Activated naive CD4-positive, alpha-beta T cell treated with anti-CD3 and anti-CD28 coated beads, Interleukin-2, amount 50 U/mL, for 72 hours (primary cell): Measurements from ENCODE around the gene VEGFB. TPM values are rescaled to one million over a fixed set of nuclear protein-coding genes. Genes with fewer than 3 reads are reported as not detected.

Experiments used
- ATAC-seq, 2 donors: fragments of 150-1000 bp; cut with Tn5 transposase; 2 replicates each; pipeline ENCODE4 v1.10.0; 2021; ENCODE audit warnings: mild to moderate bottlenecking in 2 of 2, moderate library complexity in 2 of 2
- DNase-seq, 2 donors: peaks; one replicate each; pipeline ENCODE4 v3.0.0; 2021 to 2022; ENCODE audit warnings: low spot score in 2 of 2
- H3K27ac Mint-ChIP-seq, 2 donors: one replicate each; pipeline ENCODE4 v1.8.0; 2022; ENCODE audit warnings: mild to moderate bottlenecking in 2 of 2, mixed read lengths in 2 of 2
- H3K36me3 Mint-ChIP-seq, 2 donors: one replicate each; pipeline ENCODE4 v1.8.0; 2022; ENCODE audit warnings: mixed read lengths in 2 of 2
- H3K9me3 Mint-ChIP-seq, 2 donors: one replicate each; pipeline ENCODE4 v1.8.0; 2022; ENCODE audit warnings: mixed read lengths in 2 of 2
- total RNA-seq, 2 donors: library from RNA; stranded (reverse); gene quantifications; one replicate each; pipeline ENCODE4 v1.2.3, GENCODE V29; 2022

VEGFB gene
- total RNA-seq, 2 donors from 2014 or later: 57.6 to 119 TPM

- Mint-ChIP-seq H3K27ac (no peak overlapping the region), H3K9me3 (no peaks in the 10 kb centered on the region), H3K36me3 (peaks cover 6% of the 10 kb centered on the region in 2 donors)
- DNase-seq: no peak
- ATAC-seq: no peak
Measured at GRCh38 chr11:64249038-64249437, 14.7 kb downstream of the VEGFB start.

DNA sequence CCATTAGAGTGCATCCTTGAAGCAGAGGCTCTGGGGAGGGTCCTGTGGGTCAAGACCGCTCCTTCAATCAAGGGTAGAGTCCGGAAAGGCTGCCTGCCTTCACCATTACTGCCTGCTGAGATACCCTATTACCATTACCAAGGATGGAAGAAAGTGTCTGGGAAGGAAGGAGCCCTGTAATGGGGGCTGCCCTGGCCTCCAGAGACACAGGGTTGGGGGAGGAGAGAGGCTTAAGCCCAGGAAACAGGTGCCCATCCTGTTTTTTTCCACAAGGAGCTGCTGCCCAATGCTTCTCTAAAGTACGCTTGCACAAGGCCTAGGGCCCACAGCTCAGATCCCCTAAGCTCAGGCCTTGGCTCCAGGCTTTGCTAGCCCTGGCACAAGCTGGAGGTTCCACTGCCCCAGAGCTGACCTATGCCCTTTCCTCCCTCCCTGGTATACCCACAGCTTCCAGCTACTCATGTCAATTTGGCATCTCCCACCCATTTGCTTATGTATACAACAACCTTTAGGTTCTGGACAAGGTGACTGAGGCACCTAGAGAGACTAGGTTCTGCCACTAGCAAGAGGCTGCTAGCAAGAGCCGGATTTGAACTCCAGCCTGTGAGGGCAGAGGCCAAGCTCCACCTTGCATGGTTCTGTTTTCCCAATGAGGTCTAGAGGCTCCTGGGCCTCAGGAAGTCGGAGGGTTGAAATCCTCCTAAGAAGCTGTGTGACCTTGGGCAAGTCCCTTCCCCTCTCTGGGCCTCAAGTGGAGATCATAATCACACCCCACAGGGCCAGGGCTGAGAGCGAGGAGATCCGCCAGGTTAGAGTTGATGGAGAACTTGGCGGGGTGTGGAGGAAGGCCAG is 15.4 kb downstream of the VEGFB start:
- ATAC-seq: no peak
- peaks cover 6% of the 10 kb centered on the region in 2 donors for H3K36me3 Mint-ChIP-seq

GRCh38 chr11:64250415-64251015 is 16.1 kb downstream of the VEGFB start:
- no peaks in the 10 kb centered on the region for H3K9me3 Mint-ChIP-seq
- no peak for DNase-seq
- peaks cover 6% of the 10 kb centered on the region in 2 donors for H3K36me3 Mint-ChIP-seq
- no peak overlapping the region for H3K27ac Mint-ChIP-seq
- no peak for ATAC-seq

More for the DNA sequence above, 15.4 kb downstream of the VEGFB start:
- no peak overlapping the region for H3K27ac Mint-ChIP-seq
- H3K9me3 Mint-ChIP-seq: no peaks in the 10 kb centered on the region
- no peak for DNase-seq

- peak; percentile 73 to 74 for ATAC-seq
- no peaks in the 10 kb centered on the region for H3K9me3 Mint-ChIP-seq
- peak within 1 kb of the TSS; percentile 55 to 57 for H3K27ac Mint-ChIP-seq
- no peaks in the 10 kb centered on the region for H3K36me3 Mint-ChIP-seq
- DNase-seq: peak in 1 of 2 donors; percentile 79
Measured at GRCh38 chr11:64251016-64251752, 16.8 kb downstream of the VEGFB start, which contains the start of gene PLCB3. TSS of gene PLCB3 (plus strand) at chr11:64251530. CDS start at chr11:64251650, 120 bp downstream.

GRCh38 chr11:64251753-64252002 is 17.3 kb downstream of the VEGFB start:
- no peaks in the 10 kb centered on the region for H3K36me3 Mint-ChIP-seq
- H3K9me3 Mint-ChIP-seq: no peaks in the 10 kb centered on the region
- DNase-seq: no peak
- ATAC-seq: no peak
- H3K27ac Mint-ChIP-seq: peak overlapping the region in 1 of 2 donors; percentile 55

DNA sequence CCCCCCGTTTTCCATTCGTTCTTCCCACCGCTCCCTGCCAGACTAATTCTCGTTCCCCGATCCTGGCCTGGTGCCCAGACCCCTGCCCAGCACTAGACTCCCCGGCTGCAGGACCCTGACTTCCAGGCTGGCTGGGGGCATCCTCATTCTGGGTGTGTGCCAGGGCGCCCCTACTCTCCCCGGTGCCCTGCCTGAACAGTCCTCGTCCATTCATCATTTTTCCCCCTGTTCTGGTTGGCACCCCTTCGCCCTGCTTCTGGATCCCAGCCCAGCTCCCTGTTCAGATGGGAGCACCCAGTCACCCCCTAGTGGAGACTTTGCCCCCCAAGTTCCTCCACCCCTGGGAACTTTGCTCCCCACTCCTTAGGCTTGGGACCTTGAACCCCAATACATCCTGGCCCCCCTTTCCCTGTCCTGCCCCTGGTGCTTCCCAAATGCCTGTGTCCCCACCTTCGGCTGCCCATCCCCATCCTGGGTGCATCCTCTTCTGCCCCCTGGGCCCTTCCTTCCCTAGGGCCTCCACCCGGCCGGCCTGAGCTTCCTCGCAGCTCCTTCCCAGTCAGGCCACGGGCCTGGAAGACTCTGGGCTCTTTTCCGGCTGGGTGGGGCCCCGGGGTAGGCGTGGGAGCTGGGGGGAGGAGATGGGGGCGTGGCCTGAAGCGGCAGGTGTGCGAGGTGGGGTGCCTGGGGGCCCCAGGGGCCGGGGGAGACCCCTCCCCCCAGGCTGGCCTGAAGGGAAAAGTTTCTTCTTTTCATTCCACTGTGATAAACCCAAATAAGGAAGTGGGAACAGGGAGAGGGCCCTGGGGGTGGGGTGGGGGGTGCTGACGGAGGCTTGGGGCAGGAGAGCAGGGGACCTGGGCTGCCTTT is 17.9 kb downstream of the VEGFB start:
- Mint-ChIP-seq H3K27ac (peak overlapping the region; percentile 55 to 57), H3K36me3 (no peaks in the 10 kb centered on the region), H3K9me3 (no peaks in the 10 kb centered on the region)
- peak in 1 of 2 donors; percentile 4 for ATAC-seq
- DNase-seq: no peak

DNA sequence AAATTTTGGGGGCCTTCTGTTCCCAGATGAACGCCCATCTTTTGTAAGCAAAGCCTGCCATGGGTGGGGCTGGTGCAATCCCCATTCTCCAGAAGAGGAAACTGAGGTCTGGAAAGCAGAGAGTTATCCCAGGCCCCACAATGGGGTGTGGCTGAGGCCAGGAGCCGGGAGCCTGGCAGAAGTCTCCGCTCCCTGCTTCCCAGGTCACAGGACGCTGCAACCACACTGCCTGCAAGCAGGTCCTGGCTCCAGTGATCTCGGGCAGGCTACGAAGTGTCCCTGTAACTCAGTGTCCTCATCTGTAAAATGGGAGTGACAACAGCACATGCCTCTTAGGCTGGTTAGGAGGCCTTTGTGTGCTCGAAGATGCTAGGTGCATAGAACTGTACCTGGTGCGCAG is 18.7 kb downstream of the VEGFB start:
- Mint-ChIP-seq H3K27ac (no peak overlapping the region), H3K36me3 (no peaks in the 10 kb centered on the region), H3K9me3 (no peaks in the 10 kb centered on the region)
- ATAC-seq (no peak), DNase-seq (no peak)

DNA sequence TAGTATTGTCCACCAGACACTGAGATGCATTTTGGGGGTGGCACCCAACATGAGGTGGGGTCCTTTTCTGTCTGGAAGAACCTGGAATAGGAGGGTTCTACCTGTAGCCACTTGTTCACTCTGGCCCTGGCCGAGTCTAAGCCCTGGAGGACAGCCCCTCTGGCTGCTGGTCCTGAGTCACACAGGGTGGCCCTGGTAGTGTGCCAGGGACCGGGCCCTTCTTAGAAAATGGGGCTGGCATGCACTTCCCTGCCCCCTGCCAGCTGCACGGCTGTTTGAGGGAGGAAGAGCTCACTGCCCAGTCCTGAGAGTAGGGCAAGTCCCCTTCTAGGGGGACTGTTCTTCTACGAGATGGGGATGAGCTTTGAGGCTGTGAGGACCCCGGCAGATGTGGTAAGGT is 19.1 kb downstream of the VEGFB start:
- no peaks in the 10 kb centered on the region for H3K36me3 Mint-ChIP-seq
- ATAC-seq (no peak), DNase-seq (no peak)
- H3K27ac Mint-ChIP-seq: peak overlapping the region in 1 of 2 donors; percentile 46
- no peaks in the 10 kb centered on the region for H3K9me3 Mint-ChIP-seq

GRCh38 chr11:64254326-64254725 is 19.9 kb downstream of the VEGFB start:
- DNase-seq: no peak
- Mint-ChIP-seq H3K9me3 (no peaks in the 10 kb centered on the region), H3K27ac (no peak overlapping the region), H3K36me3 (no peaks in the 10 kb centered on the region)
- ATAC-seq: no peak

DNA sequence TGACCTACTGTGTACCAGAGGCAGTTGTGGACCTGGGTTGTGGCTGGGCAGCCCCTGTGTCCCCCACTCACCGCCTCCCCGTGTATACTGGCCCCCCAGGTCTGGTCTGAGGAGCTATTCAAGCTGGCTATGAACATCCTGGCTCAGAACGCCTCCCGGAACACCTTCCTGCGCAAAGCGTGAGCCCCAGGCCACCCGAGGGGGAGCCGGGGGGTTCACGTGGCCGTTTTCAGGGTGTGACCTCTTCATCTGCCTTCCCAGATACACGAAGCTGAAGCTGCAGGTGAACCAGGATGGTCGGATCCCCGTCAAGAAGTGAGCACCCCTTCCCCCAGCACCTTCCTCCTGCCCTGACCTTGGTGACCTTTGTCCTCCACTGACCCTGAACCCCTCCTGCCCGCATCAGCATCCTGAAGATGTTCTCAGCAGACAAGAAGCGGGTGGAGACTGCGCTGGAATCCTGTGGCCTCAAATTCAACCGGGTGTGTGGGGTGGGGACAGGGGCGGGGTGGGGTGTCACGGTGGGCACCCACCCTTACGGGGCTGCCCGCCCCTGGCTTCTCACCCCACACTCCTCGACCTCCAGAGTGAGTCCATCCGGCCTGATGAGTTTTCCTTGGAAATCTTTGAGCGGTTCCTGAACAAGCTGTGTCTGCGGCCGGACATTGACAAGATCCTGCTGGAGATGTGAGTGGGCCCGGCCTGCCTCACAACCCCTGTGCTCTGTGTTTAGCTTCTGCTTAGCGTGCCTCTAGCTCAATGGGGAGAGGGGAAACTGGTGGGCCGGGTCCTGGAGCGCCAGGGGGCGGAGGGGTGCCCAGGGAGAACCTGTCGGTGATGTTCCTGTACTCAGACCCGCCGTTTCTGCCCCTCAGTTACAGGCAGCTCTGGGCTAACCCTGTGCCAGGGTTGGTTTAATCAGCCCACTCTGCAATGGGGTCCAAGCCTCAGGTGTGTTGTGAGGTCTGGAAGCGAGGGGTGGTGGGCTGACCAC is 21.0 kb downstream of the VEGFB start:
- ATAC-seq (no peak), DNase-seq (no peak)
- H3K27ac Mint-ChIP-seq: no peak overlapping the region
- H3K36me3 Mint-ChIP-seq: no peaks in the 10 kb centered on the region
- H3K9me3 Mint-ChIP-seq: no peaks in the 10 kb centered on the region

DNA sequence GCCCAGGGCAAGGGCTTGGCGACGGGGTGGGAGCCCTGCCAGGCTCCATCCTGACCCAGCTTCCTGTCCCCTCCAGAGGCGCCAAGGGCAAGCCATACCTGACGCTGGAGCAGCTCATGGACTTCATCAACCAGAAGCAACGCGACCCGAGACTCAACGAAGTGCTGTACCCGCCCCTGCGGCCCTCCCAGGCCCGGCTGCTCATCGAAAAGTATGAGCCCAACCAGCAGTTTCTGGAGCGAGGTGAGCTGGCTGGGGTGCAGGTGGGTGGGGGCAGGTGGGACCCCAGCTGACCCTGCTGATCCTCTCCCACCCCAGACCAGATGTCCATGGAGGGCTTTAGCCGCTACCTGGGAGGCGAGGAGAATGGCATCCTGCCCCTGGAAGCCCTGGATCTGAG is 21.9 kb downstream of the VEGFB start:
- Mint-ChIP-seq H3K9me3 (no peaks in the 10 kb centered on the region), H3K27ac (no peak overlapping the region), H3K36me3 (no peaks in the 10 kb centered on the region)
- DNase-seq (no peak), ATAC-seq (no peak)

- ATAC-seq (no peak), DNase-seq (no peak)
- H3K9me3 Mint-ChIP-seq: no peaks in the 10 kb centered on the region
- H3K36me3 Mint-ChIP-seq: no peaks in the 10 kb centered on the region
- no peak overlapping the region for H3K27ac Mint-ChIP-seq
Measured at GRCh38 chr11:64258356-64258755, 24.0 kb downstream of the VEGFB start.

DNA sequence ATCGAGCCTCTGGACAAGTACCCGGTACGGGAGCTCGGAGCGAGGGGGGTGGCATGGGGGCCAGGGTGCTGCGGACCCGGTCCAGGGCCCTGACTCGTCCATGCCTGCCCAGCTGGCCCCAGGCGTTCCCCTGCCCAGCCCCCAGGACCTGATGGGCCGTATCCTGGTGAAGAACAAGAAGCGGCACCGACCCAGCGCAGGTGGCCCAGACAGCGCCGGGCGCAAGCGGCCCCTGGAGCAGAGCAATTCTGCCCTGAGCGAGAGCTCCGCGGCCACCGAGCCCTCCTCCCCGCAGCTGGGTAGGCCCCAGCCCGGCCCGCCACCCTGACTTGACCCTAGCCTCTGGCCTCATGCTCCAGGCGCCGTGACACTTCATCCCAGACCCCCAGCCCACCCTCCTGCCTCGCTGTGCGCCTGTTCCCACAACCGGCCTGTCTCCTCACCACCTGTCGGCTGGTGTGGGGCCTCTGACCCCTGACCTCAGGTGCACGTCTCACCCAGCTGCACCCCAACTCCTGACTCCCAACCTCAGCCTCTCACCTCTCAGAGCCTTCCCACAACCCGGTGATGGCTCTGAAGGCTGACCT is 24.7 kb downstream of the VEGFB start:
- Mint-ChIP-seq H3K36me3 (no peaks in the 10 kb centered on the region), H3K27ac (peak overlapping the region; percentile 14 to 47), H3K9me3 (no peaks in the 10 kb centered on the region)
- DNase-seq: no peak
- ATAC-seq: no peak

DNA sequence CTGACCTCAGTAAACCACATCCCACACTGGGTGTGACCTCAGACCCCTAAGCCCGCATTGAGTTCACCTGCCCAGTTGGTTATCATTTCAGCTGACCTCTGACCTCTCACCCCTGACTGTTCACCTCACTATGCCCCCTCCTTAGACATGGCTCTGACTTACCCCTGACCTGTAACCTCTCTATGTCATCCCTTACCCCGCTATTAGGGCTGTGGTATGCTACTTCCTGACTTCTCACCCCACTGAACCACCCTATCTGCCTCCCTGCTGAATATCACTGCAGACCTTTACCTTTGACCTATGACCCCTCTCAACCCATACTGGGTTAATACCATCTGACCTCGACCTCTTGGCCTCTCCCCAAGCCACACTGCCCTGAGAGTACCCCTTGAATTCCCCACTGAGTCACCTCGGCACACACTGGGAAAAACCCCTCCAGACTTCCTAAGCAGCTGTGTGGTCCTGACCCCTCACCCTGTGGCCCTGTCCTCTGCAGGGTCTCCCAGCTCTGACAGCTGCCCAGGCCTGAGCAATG is 25.2 kb downstream of the VEGFB start:
- H3K36me3 Mint-ChIP-seq: no peaks in the 10 kb centered on the region
- H3K9me3 Mint-ChIP-seq: no peaks in the 10 kb centered on the region
- ATAC-seq (peak in 1 of 2 donors; percentile 69), DNase-seq (no peak)
- peak overlapping the region; percentile 14 to 47 for H3K27ac Mint-ChIP-seq

- Mint-ChIP-seq H3K9me3 (no peaks in the 10 kb centered on the region), H3K27ac (peak overlapping the region in 1 of 2 donors; percentile 14), H3K36me3 (no peaks in the 10 kb centered on the region)
- ATAC-seq (peak in 1 of 2 donors; percentile 52), DNase-seq (no peak)
Measured at GRCh38 chr11:64260147-64260708, 25.8 kb downstream of the VEGFB start.
